CD4-positive, alpha-beta T cell treated with Interleukin-15 for 1 hour (primary cell): ENCODE measurements around the gene NKX6-2.
"Not testable (repeated sequence)": the region's sequence is repeated elsewhere in the genome, so short reads cannot be mapped to it uniquely, and the experiment has no call there.

ENCODE experiments used
- DNase-seq: peaks from one replicate; pipeline ENCODE4 v3.0.0-alpha.2; 2020

The NKX6-2 gene

GRCh38 chr10:132777441-132777840, 8.5 kb downstream of the NKX6-2 start:
- no peak for DNase-seq

DNA sequence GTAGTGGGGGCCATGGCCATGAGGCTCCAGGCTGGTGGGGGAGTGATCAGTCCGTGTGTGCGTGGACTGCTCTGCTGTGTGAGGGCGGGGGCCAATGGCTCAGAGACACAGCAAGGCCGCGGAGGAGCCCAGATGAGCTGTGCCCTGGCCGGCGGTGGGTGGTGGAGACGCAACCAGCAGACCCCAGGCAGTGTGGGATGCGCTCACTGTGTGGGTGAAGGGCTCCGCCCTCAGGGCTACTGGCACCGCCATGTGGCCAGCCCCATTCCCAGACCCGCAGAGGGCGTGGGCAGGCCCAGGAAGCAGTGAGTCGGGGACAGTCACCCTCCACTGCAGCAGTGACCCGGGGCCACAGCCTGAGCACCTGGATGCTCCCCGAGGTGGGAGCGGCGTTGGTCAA, 9.1 kb downstream of the NKX6-2 start:
- no peak for DNase-seq

DNA sequence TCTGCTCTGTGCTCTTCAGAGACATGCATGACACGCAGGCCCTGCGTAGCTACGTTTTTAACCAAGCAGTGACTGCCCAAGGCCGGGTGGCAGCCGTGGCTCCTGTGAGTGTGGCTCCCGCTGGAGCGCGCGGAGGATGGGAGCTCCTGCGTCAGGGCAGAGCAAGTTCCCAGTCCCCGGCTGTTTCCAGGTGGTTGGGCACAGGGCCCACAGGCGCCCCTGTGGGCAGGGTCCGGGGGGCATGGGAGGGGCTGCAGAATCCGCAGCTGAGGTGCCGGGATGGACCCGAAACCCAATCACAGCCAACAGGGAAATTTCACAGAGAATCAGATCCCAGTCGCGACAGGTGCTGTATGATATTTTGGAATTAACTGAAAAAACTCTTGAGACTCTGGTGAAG, 9.8 kb downstream of the NKX6-2 start:
- no peak for DNase-seq

GRCh38 chr10:132774902-132775863, 10.8 kb downstream of the NKX6-2 start:
- no peak for DNase-seq

GRCh38 chr10:132774181-132774901, 11.6 kb downstream of the NKX6-2 start:
- no peak for DNase-seq

DNA sequence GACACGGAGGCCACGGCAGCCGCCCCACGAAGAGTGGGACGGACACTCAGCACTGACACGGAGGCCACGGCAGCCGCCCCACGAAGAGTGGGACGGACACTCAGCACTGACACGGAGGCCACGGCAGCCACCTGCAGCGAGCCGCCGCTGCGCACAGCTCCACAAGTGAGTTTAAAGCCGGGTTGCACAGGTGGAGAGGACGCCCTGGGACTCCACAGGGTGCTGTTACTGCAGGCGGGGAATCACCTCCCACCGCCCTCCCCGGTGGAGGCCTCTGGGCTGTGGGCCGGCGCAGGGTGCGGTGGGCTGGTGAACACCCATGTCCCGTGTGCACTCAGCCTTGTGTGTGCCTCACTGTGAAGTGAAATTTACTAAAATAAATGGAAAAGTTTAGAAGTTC, 13.1 kb downstream of the NKX6-2 start:
- DNase-seq: not testable (repeated sequence)

- no peak for DNase-seq
Measured at GRCh38 chr10:132770061-132771021, 15.6 kb downstream of the NKX6-2 start.

DNA sequence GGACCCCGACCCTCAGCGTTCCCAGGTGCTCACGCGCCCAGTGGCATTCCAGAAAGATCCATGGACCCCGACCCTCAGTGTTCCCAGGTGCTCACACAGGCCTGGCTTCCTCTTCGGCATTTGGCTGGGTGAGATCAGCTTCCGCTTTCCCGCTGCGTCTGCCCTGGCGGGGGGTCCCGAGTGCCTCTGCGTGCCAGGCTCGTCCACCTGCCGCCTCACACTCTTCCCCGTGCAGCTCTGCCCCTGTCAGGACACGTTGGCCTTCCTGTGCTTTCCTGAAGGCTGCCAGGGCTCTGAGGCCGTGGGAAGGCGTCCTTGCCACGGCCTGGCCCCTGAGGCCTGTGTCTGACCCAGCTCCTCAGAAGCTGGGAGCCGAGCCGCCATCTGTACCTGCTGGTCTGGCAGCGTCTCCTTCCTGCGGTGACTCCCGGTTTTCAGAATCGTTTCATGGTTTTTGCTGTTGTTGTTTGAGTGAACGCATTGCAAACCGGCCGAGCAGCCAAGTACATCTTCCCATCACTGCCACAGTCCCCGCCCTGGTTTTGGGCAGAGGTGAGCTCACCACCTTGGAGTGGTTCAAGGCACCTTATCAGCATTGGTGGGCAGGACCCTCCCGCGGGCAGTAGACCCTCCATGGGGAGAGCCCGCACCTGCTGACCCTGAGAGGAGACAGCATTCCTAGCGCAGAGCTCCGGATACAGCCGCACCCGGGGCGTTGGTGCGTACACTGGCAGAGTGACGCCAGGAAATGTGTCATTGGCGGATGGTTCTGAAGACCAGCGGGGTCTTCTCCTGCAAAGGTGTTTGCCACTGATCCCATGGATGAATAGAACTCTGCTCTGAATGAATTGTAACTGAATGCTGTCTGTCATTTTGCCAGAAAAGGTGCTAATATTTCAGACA, 17.4 kb downstream of the NKX6-2 start:
- DNase-seq: no peak

DNA sequence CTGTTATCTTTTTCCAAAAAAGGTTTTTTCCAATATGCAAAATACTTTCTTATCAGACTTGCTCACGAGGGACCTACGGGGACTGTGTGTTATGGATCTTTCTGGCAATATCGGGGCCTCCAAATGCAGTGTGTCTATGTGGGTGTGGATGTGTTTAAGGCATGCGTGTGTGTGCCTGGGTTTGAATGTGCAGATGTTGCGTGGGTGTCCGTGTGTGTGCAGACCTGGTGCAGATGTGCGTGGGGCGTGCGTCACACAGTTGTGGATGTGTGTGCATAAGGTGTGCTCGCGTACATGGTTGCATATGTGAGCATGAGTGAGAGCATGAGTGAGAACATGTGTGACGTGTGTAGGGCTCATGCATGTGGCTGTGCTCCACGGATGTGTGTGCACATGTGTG, 19.7 kb downstream of the NKX6-2 start:
- no peak for DNase-seq

DNA sequence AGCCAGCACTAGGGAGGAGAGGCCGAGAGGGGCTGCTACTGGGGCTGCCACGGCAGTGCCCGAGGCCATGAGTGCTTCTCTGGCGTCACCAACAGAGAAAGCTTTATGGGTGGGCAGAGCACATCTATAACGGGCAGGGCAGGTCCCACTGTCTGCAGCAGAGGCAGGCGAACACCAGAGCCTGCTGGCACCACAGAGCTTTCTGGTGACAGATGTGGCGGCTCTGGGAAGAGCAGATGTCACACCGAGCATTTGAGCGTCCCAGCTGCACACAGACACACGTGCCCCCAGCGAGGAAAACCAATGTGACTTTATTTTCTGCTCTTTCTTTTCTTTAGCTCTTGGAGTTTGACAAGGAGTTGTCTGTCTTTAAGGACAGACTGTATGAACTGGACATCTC, 20.5 kb downstream of the NKX6-2 start:
- DNase-seq: no peak

DNA sequence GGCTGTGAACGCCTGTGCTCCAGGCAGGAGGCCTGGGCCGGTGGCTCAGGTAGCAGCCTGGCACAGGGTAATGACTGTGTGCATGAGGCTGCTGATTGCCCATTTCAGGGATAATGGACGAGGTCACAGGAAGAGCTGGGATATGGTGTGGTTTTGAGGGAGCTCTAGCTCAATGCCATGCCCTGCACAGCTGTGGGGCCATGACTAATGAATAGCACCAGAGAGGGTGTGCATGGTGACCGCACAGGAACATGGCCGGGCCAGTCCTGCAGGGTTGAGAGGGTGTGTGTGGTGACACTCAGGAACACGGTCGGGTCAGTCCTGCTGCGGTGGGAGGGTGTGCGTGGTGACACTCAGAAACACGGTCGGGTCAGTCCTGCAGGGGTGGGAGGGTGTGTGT, 21.8 kb downstream of the NKX6-2 start:
- DNase-seq: no peak

GRCh38 chr10:132763545-132763944, 22.4 kb downstream of the NKX6-2 start:
- no peak for DNase-seq

GRCh38 chr10:132762267-132762666, 23.7 kb downstream of the NKX6-2 start:
- DNase-seq: no peak

- DNase-seq: no peak
Measured at GRCh38 chr10:132761395-132762060, 24.4 kb downstream of the NKX6-2 start.

GRCh38 chr10:132758865-132759264, 27.1 kb downstream of the NKX6-2 start:
- DNase-seq: no peak

- no peak for DNase-seq
Measured at GRCh38 chr10:132757171-132757570, 28.8 kb downstream of the NKX6-2 start.

- DNase-seq: no peak
Measured at GRCh38 chr10:132756591-132756990, 29.4 kb downstream of the NKX6-2 start.

- DNase-seq: no peak
Measured at GRCh38 chr10:132755166-132755711, 30.7 kb downstream of the NKX6-2 start.

- no peak for DNase-seq
Measured at GRCh38 chr10:132754071-132754470, 31.9 kb downstream of the NKX6-2 start.

- no peak for DNase-seq
Measured at GRCh38 chr10:132753596-132753995, 32.4 kb downstream of the NKX6-2 start.

- no peak for DNase-seq
Measured at GRCh38 chr10:132752961-132753360, 33.0 kb downstream of the NKX6-2 start.
